GM20431 (cell line): ENCODE results near the gene GK.
"Not testable (repeated sequence)": the region's sequence is repeated elsewhere in the genome, so short reads cannot be mapped to it uniquely, and the experiment has no call there.

Experiments
- in situ Hi-C: fragments of 300-500 bp; cut with MseI, MboI; formaldehyde crosslinking; loops from one replicate; pipeline ENCODE4 v1.15.0; 2020; ENCODE audit warnings: low sequenced_read_pairs; ENCODE audit not compliant: unreplicated experiment

The GK gene

GRCh38 chrX:30653415-30654131, at the start of gene GK:
GK (plus strand) TSS chrX:30653423; CDS start chrX:30653538, 115 bp downstream.
- in situ Hi-C loops, result no loop called here

- in situ Hi-C loops, result no loop called here
Observed at GRCh38 chrX:30607155-30607554, 46.1 kb upstream of the GK start.

- in situ Hi-C loops, result no loop called here
Observed at GRCh38 chrX:30610026-30610425, 43.2 kb upstream of the GK start.

- in situ Hi-C loops, result no loop called here
Observed at GRCh38 chrX:30612250-30612655, 41.0 kb upstream of the GK start.

- in situ Hi-C loops, result no loop called here
Observed at GRCh38 chrX:30613721-30614120, 39.5 kb upstream of the GK start.

- in situ Hi-C loops, result no loop called here
Observed at GRCh38 chrX:30615229-30615628, 38.0 kb upstream of the GK start.

GRCh38 chrX:30618160-30618765, 35.0 kb upstream of the GK start:
- in situ Hi-C loops, result no loop called here

- in situ Hi-C loops, result no loop called here
Observed at GRCh38 chrX:30620125-30620524, 33.1 kb upstream of the GK start.

GRCh38 chrX:30620980-30621618, 32.1 kb upstream of the GK start:
- in situ Hi-C loops, result no loop called here

GRCh38 chrX:30622361-30622760, 30.9 kb upstream of the GK start:
- in situ Hi-C loops, result no loop called here

- in situ Hi-C loops, result no loop called here
Observed at GRCh38 chrX:30626402-30626801, 26.8 kb upstream of the GK start.

- in situ Hi-C loops, result no loop called here
Observed at GRCh38 chrX:30627818-30628652, 25.2 kb upstream of the GK start.

- in situ Hi-C loops, result not testable (repeated sequence)
Observed at GRCh38 chrX:30634070-30634469, 19.2 kb upstream of the GK start.

- in situ Hi-C loops, result no loop called here
Observed at GRCh38 chrX:30635630-30636029, 17.6 kb upstream of the GK start.

GRCh38 chrX:30637874-30638815, 15.1 kb upstream of the GK start:
- in situ Hi-C loops, result no loop called here

GRCh38 chrX:30639702-30640101, 13.5 kb upstream of the GK start:
- in situ Hi-C loops, result not testable (repeated sequence)

- in situ Hi-C loops, result no loop called here
Observed at GRCh38 chrX:30642642-30643041, 10.6 kb upstream of the GK start.

- in situ Hi-C loops, result no loop called here
Observed at GRCh38 chrX:30643313-30643821, 9.9 kb upstream of the GK start.

GRCh38 chrX:30649859-30650258, 3.4 kb upstream of the GK start:
- in situ Hi-C loops, result no loop called here
